ENCODE data around the gene IFITM5.

DNA sequence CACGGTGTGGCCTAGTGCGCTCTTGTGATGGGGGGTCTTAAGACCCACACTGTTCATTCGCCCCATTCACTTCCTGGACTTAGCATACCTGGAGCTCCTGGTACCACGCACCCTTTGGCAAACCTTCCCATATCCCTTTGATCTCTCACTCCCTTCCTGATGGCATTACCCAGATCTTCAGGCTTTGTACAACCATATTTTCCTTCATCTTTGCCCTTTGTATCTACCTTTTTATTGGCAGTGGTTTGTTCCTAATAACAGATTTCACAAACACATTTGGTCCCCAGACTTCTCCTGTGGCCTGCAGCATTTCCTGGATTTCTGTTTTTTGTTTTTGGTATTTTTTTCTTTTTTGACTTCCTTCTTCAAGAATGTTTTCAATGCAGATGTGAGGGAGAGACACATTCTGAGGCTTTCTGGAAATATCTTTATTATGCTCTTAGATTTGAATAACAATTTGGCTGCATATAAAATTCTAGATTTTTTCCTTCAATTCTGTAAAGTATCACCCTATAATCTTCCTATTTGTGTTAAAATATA, 37.4 kb upstream of the IFITM5 start:
- TF ChIP-seq CTCF (IDR thresholded peaks at IDR 0.05) (no peak), POLR2A (IDR thresholded peaks at IDR 0.05) (no peak), POLR2AphosphoS5 (IDR thresholded peaks at IDR 0.05) (no peak)

Measured in breast epithelium (tissue), 3 donors.